HCT116 (cell line): ENCODE measurements around the gene SLC25A45. TPM values are rescaled to one million over a fixed set of nuclear protein-coding genes. Genes with fewer than 3 reads are reported as not detected.

Source experiments
- ATAC-seq: fragments of 200-7000 bp; cut with Tn5 transposase; 2 replicates; pipeline ENCODE4 v1.9.1; 2020; ENCODE audit warnings: mild to moderate bottlenecking, moderate library complexity
- BruUV-seq: library from RNA; stranded (reverse); fragments of 400-500 nt; replicated peaks from 2 replicates; lab custom pipeline; 2021; lab: Mats Ljungman, UMichigan
- CTCF ChIA-PET: fragments of 300-600 bp; sonication (Branson Sonifier 250); formaldehyde crosslinking; loops from one replicate; lab custom pipeline; 2021; ENCODE audit warnings: antibody characterized with exemption; lab: Charles Lee
- POLR2A ChIA-PET: fragments of 300-600, 350-600 bp; sonication (Branson Sonifier 250); formaldehyde crosslinking; loops from one replicate; lab custom pipeline; 2021; ENCODE audit warnings: antibody characterized with exemption; lab: Charles Lee
- RAD21 ChIA-PET, 2 experiments: fragments of 300-600 bp; sonication (Branson Sonifier 250); formaldehyde crosslinking; loops; one replicate each; lab custom pipeline; 2023; ENCODE audit warnings: low total read pairs in 2 of 2; ENCODE audit not compliant: uncharacterized antibody in 2 of 2, unreplicated experiment in 2 of 2, low non-redundant PET in 1 of 2; lab: Charles Lee
- DNase-seq: peaks from one replicate; pipeline ENCODE4 v3.0.0-alpha.2; 2010; ENCODE audit warnings: low read depth, low spot score
- H2AFZ ChIP-seq: fragments of 200-600 bp; shearing (Covaris generic), sonication (generic); 2 replicates; pipeline ENCODE4 v1.6.1; 2017; ENCODE audit warnings: low read depth, mixed run types, mixed read lengths, antibody characterized with exemption, low read length; ENCODE audit not compliant: poor library complexity, severe bottlenecking
- H3K27ac ChIP-seq: 2 replicates; pipeline ENCODE4 v1.5.1; 2012; ENCODE audit warnings: low read depth, low read length
- H3K27me3 ChIP-seq: fragments of 200-600 bp; sonication (generic); 2 replicates; pipeline ENCODE4 v1.6.1; 2016; ENCODE audit warnings: mixed run types, low read length, mixed read lengths; ENCODE audit not compliant: insufficient read depth
- H3K36me3 ChIP-seq, 2 experiments: fragments of 200-500 bp in 1 of 2; fragments of 200-600 bp in 1 of 2; sonication (Bioruptor generic) in 1 of 2; sonication (generic) in 1 of 2; 2 replicates each; pipeline versions ENCODE4 v1.5.1 to v1.6.1; 2014 to 2016; ENCODE audit warnings: low read length in 2 of 2, inconsistent platforms in 1 of 2, mixed read lengths in 1 of 2, mixed run types in 1 of 2; ENCODE audit not compliant: insufficient read depth in 2 of 2, control insufficient read depth in 1 of 2
- H3K4me1 ChIP-seq, 2 experiments: fragments of 200-600 bp in 1 of 2; sonication (generic) in 1 of 2; 2 replicates each; pipeline versions ENCODE4 v1.5.1 to v1.6.1; 2012 to 2017; ENCODE audit warnings: low read length in 2 of 2, inconsistent platforms in 1 of 2, mild to moderate bottlenecking in 1 of 2, mixed read lengths in 1 of 2, mixed run types in 1 of 2, moderate library complexity in 1 of 2; ENCODE audit not compliant: insufficient read depth in 2 of 2, control insufficient read depth in 1 of 2
- H3K4me2 ChIP-seq: fragments of 200-600 bp; sonication (generic); 2 replicates; pipeline ENCODE4 v1.6.1; 2017; ENCODE audit warnings: mixed run types, low read length, mixed read lengths
- H3K4me3 ChIP-seq, 2 experiments: fragments of 200-600 bp in 1 of 2; sonication (generic) in 1 of 2; replicated peaks in 1 of 2; 2 replicates each; pipeline ENCODE4 v1.5.1; 2011 to 2016; ENCODE audit warnings: low read length in 2 of 2, control low read depth in 1 of 2, low read depth in 1 of 2, mild to moderate bottlenecking in 1 of 2, mixed read lengths in 1 of 2, mixed run types in 1 of 2
- H3K79me2 ChIP-seq: fragments of 200-600 bp; sonication (generic); 2 replicates; pipeline ENCODE4 v1.6.1; 2017; ENCODE audit warnings: mild to moderate bottlenecking, mixed run types, low read length, moderate library complexity, mixed read lengths; ENCODE audit not compliant: insufficient read depth
- H3K9ac ChIP-seq: fragments of 200-600 bp; sonication (generic); 2 replicates; pipeline ENCODE4 v1.6.1; 2016; ENCODE audit warnings: low read length, mixed read lengths
- H3K9me2 ChIP-seq: fragments of 200-600 bp; sonication (generic), shearing (Covaris generic); 2 replicates; pipeline ENCODE4 v1.6.1; 2017; ENCODE audit warnings: mixed run types, mild to moderate bottlenecking, moderate library complexity; ENCODE audit not compliant: insufficient read depth
- H3K9me3 ChIP-seq, 2 experiments: fragments of 200-500 bp in 1 of 2; fragments of 200-600 bp in 1 of 2; sonication (Bioruptor generic) in 1 of 2; sonication (generic) in 1 of 2; 2 replicates each; pipeline ENCODE4 v1.6.1; 2014 to 2017; ENCODE audit warnings: low read length in 2 of 2, mixed read lengths in 2 of 2, inconsistent platforms in 1 of 2, low read depth in 1 of 2, mild to moderate bottlenecking in 1 of 2, mixed run types in 1 of 2, moderate library complexity in 1 of 2; ENCODE audit not compliant: control insufficient read depth in 1 of 2, insufficient read depth in 1 of 2
- H4K20me1 ChIP-seq: fragments of 200-600 bp; sonication (generic), shearing (Covaris generic); 2 replicates; pipeline ENCODE4 v1.6.1; 2017; ENCODE audit warnings: mixed run types, mild to moderate bottlenecking, moderate library complexity; ENCODE audit not compliant: insufficient read depth
- ATF3 ChIP-seq: IDR thresholded peaks from 2 replicates; pipeline ENCODE4 v1.6.1; 2012
- CTCF ChIP-seq, 3 experiments: fragments of 200-600 bp in 1 of 3; sonication (generic) in 1 of 3; IDR thresholded peaks in 2 of 3; conservative IDR thresholded peaks in 1 of 3; 2 replicates each; pipeline ENCODE4 v1.5.1; 2012 to 2017; ENCODE audit warnings: low read depth in 2 of 3, low read length in 2 of 3, antibody characterized with exemption in 1 of 3, borderline replicate concordance in 1 of 3, control low read depth in 1 of 3, mild to moderate bottlenecking in 1 of 3, mixed read lengths in 1 of 3, mixed run types in 1 of 3, moderate library complexity in 1 of 3; ENCODE audit not compliant: insufficient read depth in 1 of 3
- EZH2 ChIP-seq: fragments of 200-600 bp; sonication (generic); IDR thresholded peaks from 2 replicates; pipeline ENCODE4 v1.6.1; 2017; ENCODE audit warnings: antibody characterized with exemption, mixed run types
- MAX ChIP-seq: IDR thresholded peaks from 2 replicates; pipeline ENCODE4 v1.6.1; 2012
- POLR2A ChIP-seq: IDR thresholded peaks from 2 replicates; pipeline ENCODE4 v1.7.0; 2011; ENCODE audit warnings: borderline replicate concordance; ENCODE audit not compliant: insufficient read depth, insufficient read length; ENCODE audit errors: extremely low read depth
- SIN3A ChIP-seq: IDR thresholded peaks from 2 replicates; pipeline ENCODE4 v1.6.1; 2012; ENCODE audit warnings: low read depth
- YY1 ChIP-seq: IDR thresholded peaks from 2 replicates; pipeline ENCODE4 v1.6.1; 2011; ENCODE audit warnings: low read length, low read depth, moderate library complexity, mild to moderate bottlenecking; ENCODE audit not compliant: insufficient replicate concordance; ENCODE audit errors: extremely low read depth
- ZBTB33 ChIP-seq: IDR thresholded peaks from 2 replicates; pipeline ENCODE4 v1.6.1; 2011; ENCODE audit warnings: mild to moderate bottlenecking, low read length, moderate library complexity; ENCODE audit not compliant: insufficient replicate concordance; ENCODE audit errors: extremely low read depth
- ZNF274 ChIP-seq: fragments of 200-500 bp; sonication (Bioruptor generic); IDR thresholded peaks from 2 replicates; pipeline ENCODE4 v1.6.1; 2014; ENCODE audit warnings: mild to moderate bottlenecking, low read depth, low read length, inconsistent platforms
- intact Hi-C: fragments of 100-400 bp; cut with micrococcal nuclease; formaldehyde crosslinking; loops from 2 replicates; pipeline ENCODE4 v1.10.0; 2022
- total RNA-seq: library from RNA; stranded (reverse); gene quantifications from one replicate; pipeline ENCODE4 v1.2.1, GENCODE V29; 2021; ENCODE audit not compliant: unreplicated experiment

The SLC25A45 gene
- total RNA-seq, 1 experiment from 2014 or later = 3.9 TPM

DNA sequence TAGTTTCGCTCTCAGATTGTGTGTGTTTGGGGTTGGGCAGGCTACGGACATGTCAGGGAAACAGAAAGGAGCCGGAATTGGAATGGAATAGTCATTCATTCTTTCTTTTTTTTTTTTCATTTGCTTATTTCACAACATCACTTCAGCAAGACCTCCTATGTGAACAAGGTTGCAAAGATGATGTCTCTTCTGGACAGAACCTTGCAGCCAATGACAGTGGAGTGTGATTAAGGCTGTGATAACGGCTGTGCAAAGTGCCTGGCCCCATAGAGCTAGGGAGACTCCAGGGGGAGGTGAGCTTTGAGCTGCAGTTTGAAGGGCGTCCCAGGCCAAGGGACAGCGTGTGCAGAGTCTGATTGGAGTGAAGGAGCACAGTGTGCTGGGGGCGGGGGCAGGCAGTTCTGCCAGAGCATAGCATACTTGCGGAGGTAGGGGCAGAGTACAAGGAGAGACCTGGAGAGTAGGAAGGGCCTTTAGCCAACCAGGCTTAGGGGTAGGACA is 24.5 kb downstream of the SLC25A45 start (continued):
- TF ChIP-seq CTCF (IDR thresholded peaks at IDR 0.05 in 2 of 3, conservative IDR thresholded peaks at IDR 0.05 in 1 of 3; ENCODE audit: borderline replicate concordance in 1 of 3, insufficient read depth in 1 of 3, low read depth in 2 of 3, low read length in 2 of 3) (no peak), ZNF274 (no peak), SIN3A (no peak)

GRCh38 chr11:65356394-65356972 is 26.0 kb downstream of the SLC25A45 start:
- ChIA-PET POLR2A (interaction anchor here (0.8 kb wide), 1 partner anchor 235 kb away, joined by 3 read pairs; no protein-coding TSS in a partner anchor), RAD21 (no interaction called here), CTCF (no interaction called here)
- Histone ChIP-seq H3K4me1 (peaks cover 3 to 20% of the 10 kb centered on the region in 2 experiments; a peak in 2 of 4 replicates), H3K9me3 (no peaks in the 10 kb centered on the region), H3K9ac (no peak overlapping the region), H3K27ac (no peak overlapping the region), H3K9me2 (no peaks in the 10 kb centered on the region), H3K36me3 (peaks cover 2 to 4% of the 10 kb centered on the region in 2 experiments; a peak in 3 of 4 replicates), H3K79me2 (no peaks in the 10 kb centered on the region), H2AFZ (no peak overlapping the region), H4K20me1 (no peaks in the 10 kb centered on the region), H3K4me3 (no peak overlapping the region), H3K27me3 (no peaks in the 10 kb centered on the region), H3K4me2 (no peak overlapping the region)
- ATAC-seq (no peak), DNase-seq (no peak)
- TF ChIP-seq YY1 = no peak
- no peak for TF ChIP-seq EZH2
- TF ChIP-seq ZBTB33 = no peak
- no peak for TF ChIP-seq MAX
- TF ChIP-seq POLR2A = no peak
- no peak for TF ChIP-seq ATF3
- BruUV-seq = no TSS peak
- intact Hi-C loops = no loop called here
